Epithelial cell of proximal tubule (primary cell): ENCODE results near the gene RHOJ. TPM values are rescaled to one million over a fixed set of nuclear protein-coding genes. Genes with fewer than 3 reads are reported as not detected.

Experiments
- DNase-seq: peaks from one replicate; pipeline ENCODE4 v3.0.0-alpha.2; 2011; ENCODE audit warnings: low read depth
- H3K4me3 ChIP-seq: 2 replicates; pipeline ENCODE4 v1.5.1; 2011; ENCODE audit warnings: low read depth, mild to moderate bottlenecking, low read length
- CTCF ChIP-seq: conservative IDR thresholded peaks from 2 replicates; pipeline ENCODE4 v1.5.1; 2012; ENCODE audit warnings: low read depth, mild to moderate bottlenecking, low read length
- total RNA-seq: library from RNA; depleted of rRNA; stranded (reverse); fragments of >200 nt; gene quantifications from 2 replicates; pipeline ENCODE4 v1.2.3, GENCODE V29; 2015

The RHOJ gene
- total RNA-seq, 1 donor from 2014 or later: 0.23 TPM

DNA sequence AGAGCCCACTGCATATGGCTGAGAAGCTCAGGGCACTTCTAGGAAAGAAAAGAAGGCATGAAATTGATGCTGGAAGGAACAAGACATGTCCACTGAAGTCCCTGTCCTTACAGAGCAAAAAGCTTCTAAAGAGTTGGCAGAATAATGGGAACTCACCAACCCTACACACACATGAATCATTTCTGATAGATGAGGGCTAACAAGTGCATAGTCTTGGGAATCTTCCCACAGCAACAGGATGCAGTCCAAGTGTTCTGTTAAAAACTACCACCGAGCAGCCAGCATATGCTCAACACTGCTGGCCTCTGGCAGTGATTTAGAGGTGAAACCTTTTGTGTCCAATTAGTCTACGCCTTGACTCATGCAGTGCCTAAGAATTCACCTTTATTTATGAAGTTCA, 44.8 kb downstream of the RHOJ start:
- H3K4me3 ChIP-seq: no peak overlapping the region

DNA sequence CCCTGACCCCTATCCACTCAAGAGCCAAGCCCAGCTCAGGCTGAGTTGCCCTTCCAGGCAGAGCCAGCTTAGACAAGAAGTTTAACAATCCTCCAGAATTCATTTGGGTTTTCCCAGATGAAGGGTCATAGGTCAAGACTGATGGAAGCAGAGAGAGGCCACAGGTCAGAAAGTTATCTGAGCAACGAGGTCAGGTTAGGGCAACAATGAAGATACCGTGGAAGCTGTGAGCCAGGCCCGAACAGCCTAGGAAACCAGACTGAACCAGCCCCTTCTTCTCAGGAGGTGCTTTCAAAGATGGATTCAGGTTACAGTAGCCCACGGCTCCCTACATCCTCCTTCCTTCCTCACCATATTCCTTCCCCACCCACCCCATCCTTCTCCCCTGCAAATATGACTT, 53.1 kb downstream of the RHOJ start:
- no peak overlapping the region for H3K4me3 ChIP-seq
- DNase-seq: no peak
- TF ChIP-seq CTCF: no peak

More for the DNA sequence above, 44.8 kb downstream of the RHOJ start:
- no peak for DNase-seq
- no peak for TF ChIP-seq CTCF

GRCh38 chr14:63262446-63262845, 58.2 kb downstream of the RHOJ start:
- TF ChIP-seq CTCF: no peak
- no peak overlapping the region for H3K4me3 ChIP-seq
- DNase-seq: no peak

DNA sequence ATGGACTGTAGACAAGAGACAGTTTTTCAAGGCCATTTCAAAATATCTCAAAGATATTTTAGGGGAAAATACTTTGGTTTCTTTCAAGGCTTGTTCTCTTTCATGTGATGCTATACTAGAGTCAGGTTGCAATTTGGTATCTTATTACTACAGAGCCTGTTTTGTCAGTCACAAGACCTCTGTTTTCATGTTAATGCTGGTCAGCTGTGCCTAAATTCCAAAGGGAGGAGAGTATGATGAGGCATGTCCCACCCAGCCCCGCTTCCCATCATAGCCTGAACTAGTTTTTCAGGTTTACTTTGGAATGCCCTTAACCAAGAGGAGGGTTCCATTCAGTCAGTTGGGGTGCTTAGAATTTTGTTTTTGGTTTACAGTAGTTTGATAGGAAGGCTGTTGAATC, 61.9 kb downstream of the RHOJ start:
- TF ChIP-seq CTCF: no peak
- DNase-seq: no peak
- no peak overlapping the region for H3K4me3 ChIP-seq

DNA sequence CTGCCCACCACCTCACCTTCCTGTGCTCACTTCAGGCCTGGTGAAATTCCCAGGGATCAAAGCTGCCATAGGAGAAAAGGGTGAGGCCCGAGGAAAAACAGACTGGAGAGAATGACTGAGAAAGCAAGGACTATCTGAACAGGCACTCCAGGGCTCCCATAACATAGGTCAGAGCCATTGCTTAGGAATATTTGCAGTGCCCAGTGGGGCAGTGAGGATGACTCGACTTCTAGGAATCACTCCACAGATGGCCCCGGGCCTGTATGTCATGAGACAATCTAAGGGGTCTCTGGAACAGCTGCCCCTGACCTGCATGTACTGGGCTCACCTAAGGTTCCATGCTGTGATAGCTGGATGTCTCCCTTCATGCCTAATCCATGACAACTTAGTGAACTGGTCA, 62.9 kb downstream of the RHOJ start:
- TF ChIP-seq CTCF: no peak
- no peak for DNase-seq
- no peak overlapping the region for H3K4me3 ChIP-seq

DNA sequence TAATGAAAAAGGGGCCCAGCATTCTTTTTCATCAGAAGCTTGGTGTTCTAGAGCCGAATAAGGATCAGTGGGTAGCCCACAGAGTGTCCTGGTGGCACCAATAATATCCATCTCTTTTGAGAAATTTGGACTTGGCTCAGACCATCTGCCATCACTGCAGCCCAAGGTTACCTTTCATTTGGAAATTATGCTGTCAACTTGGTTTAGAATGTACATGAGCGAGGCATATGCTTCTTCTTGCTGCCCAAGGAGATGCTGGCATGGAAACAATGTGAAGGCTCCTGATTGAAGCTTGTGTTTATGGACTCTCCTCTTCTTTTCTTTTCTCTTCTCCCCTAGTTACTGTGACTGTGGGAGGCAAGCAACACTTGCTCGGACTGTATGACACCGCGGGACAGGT, 64.5 kb downstream of the RHOJ start:
- H3K4me3 ChIP-seq: no peak overlapping the region
- TF ChIP-seq CTCF: no peak
- no peak for DNase-seq

- TF ChIP-seq CTCF: no peak
- H3K4me3 ChIP-seq: no peak overlapping the region
- no peak for DNase-seq
These were observed 65.5 kb downstream of the RHOJ start for GRCh38 chr14:63269561-63270225.
